Measurements from ENCODE around the gene IRAK1. TPM values are rescaled to one million over a fixed set of nuclear protein-coding genes. Genes with fewer than 3 reads are reported as not detected.

IRAK1 gene
- total and polyA plus RNA-seq, 2 of the 8 experiments (the other 6 are each of a cell fraction or from before 2014, with no cell fraction given) = 26.6 to 41.7 TPM

- H3K79me2 ChIP-seq (ENCODE audit: control insufficient read depth in 1 of 2, insufficient read depth in 2 of 2, low read length in 2 of 2) = peaks cover 0 to 36% of the 10 kb centered on the region in 2 experiments; a peak in 2 of 4 replicates
- H3K56ac ChIP-seq (replicated peaks; ENCODE audit: insufficient read length, low read depth, low read length) = no peak overlapping the region
- no peak overlapping the region for H2AK5ac ChIP-seq (ENCODE audit: low read depth, low read length)
- DNase-seq (ENCODE audit: low read depth in 1 of 2, low spot score in 2 of 2) (no peak), FAIRE-seq (no peak)
- POLR2A ChIA-PET (ENCODE audit: partially characterized antibody) = no interaction called here
- no peak overlapping the region for H3K23ac ChIP-seq (ENCODE audit: insufficient read length)
- no peaks in the 10 kb centered on the region for H3K36me3 ChIP-seq (ENCODE audit: control insufficient read depth in 2 of 4, insufficient read depth in 4 of 4, low read length in 3 of 4)
- CTCF ChIA-PET (ENCODE audit: partially characterized antibody) = interaction anchor here (1.2 to 1.8 kb wide), 2 partner anchors 15 to 27 kb away, joined by 4 to 11 read pairs; no protein-coding TSS in a partner anchor
- no peak overlapping the region for H2BK12ac ChIP-seq (ENCODE audit: low read depth, low read length)
- no peaks in the 10 kb centered on the region for H3K9me3 ChIP-seq (ENCODE audit: insufficient read depth in 2 of 2, low read depth in 1 of 2, low read length in 1 of 2)
- H2BK120ac ChIP-seq (replicated peaks; ENCODE audit: low read depth, low read length) = no peak overlapping the region
- H4K5ac ChIP-seq (ENCODE audit: insufficient read length, low read depth, low read length) = no peak overlapping the region
- no peak overlapping the region for H4K91ac ChIP-seq (replicated peaks; ENCODE audit: insufficient read length, low read length)
- no peak overlapping the region for H4K8ac ChIP-seq (ENCODE audit: extremely low read depth, insufficient read depth, low read length)
- WGBS, 2 experiments (ENCODE audit: extremely low coverage in 1 of 2, insufficient coverage in 1 of 2, insufficient read length in 1 of 2, insufficient replicate concordance in 2 of 2, low coverage in 1 of 2, low lambda C conversion rate in 2 of 2, missing lambda C conversion rate in 1 of 2) = 89% methylated on average over 11 of the region's 13 CpGs; no CpG with 5 or more reads in 1 of the 2 experiments
- no peak overlapping the region for H3K27ac ChIP-seq (ENCODE audit: low read depth, low read length)
- no peak overlapping the region for H3K9ac ChIP-seq (replicated peaks in 1 of 4; ENCODE audit: extremely low read depth in 1 of 4, low read depth in 3 of 4, low read length in 3 of 4)
- no peaks in the 10 kb centered on the region for H3K79me1 ChIP-seq (ENCODE audit: low read depth, low read length)
- H3K23me2 ChIP-seq (ENCODE audit: low read depth, low read length) = no peaks in the 10 kb centered on the region
- no peak overlapping the region for H2BK15ac ChIP-seq (ENCODE audit: low read length)
- H2BK20ac ChIP-seq (ENCODE audit: low read length) = no peak overlapping the region
- no peaks in the 10 kb centered on the region for H3K27me3 ChIP-seq (replicated peaks in 1 of 4; ENCODE audit: control insufficient read depth in 3 of 4, extremely low read depth in 1 of 4, insufficient read depth in 3 of 4, low read length in 3 of 4)
- H2AFZ ChIP-seq (ENCODE audit: low read length) = no peak overlapping the region
- H3K4ac ChIP-seq (replicated peaks; ENCODE audit: insufficient read length, low read depth, low read length) = no peak overlapping the region
- H3K18ac ChIP-seq (ENCODE audit: extremely low read depth, low read length) = no peak overlapping the region
- H3K4me1 ChIP-seq (replicated peaks in 1 of 4; ENCODE audit: control insufficient read depth in 3 of 4, insufficient read depth in 4 of 4, low read length in 3 of 4) = peaks cover 2 to 13% (median 8%) of the 10 kb centered on the region in 4 experiments; a peak in 6 of 7 replicates
- H3K4me3 ChIP-seq (ENCODE audit: extremely low read depth in 1 of 4, insufficient read depth in 2 of 4, low read depth in 3 of 4, low read length in 4 of 4) = no peak overlapping the region
- no peak overlapping the region for H3K4me2 ChIP-seq (ENCODE audit: insufficient read depth in 1 of 2, low read depth in 2 of 2, low read length in 2 of 2)
- no peak overlapping the region for H2BK5ac ChIP-seq (ENCODE audit: low read depth, low read length)
- peaks cover 0 to 5% of the 10 kb centered on the region in 2 experiments for H4K20me1 ChIP-seq (replicated peaks in 1 of 2; ENCODE audit: control insufficient read depth in 1 of 2, insufficient read depth in 2 of 2, low read length in 2 of 2)
- no peak overlapping the region for H3K14ac ChIP-seq (ENCODE audit: insufficient read length)
- TF ChIP-seq BCL11A (IDR thresholded peaks at IDR 0.05; ENCODE audit: low read depth in 2 of 2, low read length in 2 of 2) (no peak), FOSL1 (IDR thresholded peaks at IDR 0.05; ENCODE audit: insufficient read depth, low read depth, low read length) (no peak), TAF7 (optimal IDR thresholded peaks at IDR 0.05; ENCODE audit: borderline replicate concordance, low read depth, low read length) (no peak), CEBPB (IDR thresholded peaks at IDR 0.05; ENCODE audit: low read depth, low read length) (no peak), TCF12 (IDR thresholded peaks at IDR 0.05; ENCODE audit: low read depth, low read length) (no peak), ATF2 (IDR thresholded peaks at IDR 0.05; ENCODE audit: low read length) (no peak)
- TF ChIP-seq, protein P1, sequence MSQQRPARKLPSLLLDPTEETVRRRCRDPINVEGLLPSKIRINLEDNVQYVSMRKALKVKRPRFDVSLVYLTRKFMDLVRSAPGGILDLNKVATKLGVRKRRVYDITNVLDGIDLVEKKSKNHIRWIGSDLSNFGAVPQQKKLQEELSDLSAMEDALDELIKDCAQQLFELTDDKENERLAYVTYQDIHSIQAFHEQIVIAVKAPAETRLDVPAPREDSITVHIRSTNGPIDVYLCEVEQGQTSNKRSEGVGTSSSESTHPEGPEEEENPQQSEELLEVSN (IDR thresholded peaks at IDR 0.05) = no peak
Measured at GRCh38 chrX:154040863-154041262, 21.2 kb upstream of the IRAK1 start.
